GM20431 (cell line): ENCODE data around the gene MSX1.

ENCODE experiments used
- in situ Hi-C: fragments of 300-500 bp; cut with MseI, MboI; formaldehyde crosslinking; loops from one replicate; pipeline ENCODE4 v1.15.0; 2020; ENCODE audit warnings: low sequenced_read_pairs; ENCODE audit not compliant: unreplicated experiment

The MSX1 gene

DNA sequence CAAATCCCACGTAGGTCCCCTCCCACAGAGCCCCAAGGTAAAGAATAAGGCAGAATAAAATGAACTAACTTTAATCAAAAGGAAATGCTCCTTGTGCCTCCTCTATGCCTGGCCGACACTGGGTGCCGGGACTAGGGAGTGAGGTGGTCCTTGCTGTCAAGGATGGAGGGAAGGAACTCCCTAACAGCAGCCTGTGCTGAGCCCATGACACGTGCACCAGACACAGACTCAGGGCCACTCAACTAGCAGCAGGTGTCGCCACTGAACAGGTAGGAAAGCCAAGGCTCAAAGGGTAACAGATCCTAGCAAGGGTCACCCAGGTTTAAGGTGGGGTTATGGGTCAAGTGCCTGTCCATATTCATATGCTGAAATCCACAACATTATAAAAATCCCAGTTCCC, 29.2 kb downstream of the MSX1 start:
- in situ Hi-C loops = loop anchor here (25.0 kb wide), 1 partner anchor 401 kb away; no protein-coding TSS in a partner anchor

DNA sequence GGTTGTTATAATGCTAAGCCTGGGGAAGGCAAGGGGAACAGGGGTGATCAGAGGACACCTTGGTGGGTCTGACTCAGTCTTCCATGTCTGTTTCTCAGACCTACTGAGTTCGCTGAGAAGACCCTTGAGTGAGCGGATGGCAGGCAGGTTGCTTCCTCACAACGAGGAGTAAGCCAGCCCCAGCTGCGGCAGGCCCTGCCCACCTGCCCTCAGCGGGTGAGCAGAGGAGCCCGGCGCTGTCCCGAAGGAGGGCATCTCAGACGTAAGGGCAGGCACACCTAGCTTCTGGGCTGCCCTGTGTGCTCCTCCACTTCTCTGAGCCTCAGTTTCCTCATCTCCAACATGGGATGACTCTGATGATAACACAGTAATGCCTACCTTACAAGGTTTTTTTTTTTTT, 30.3 kb downstream of the MSX1 start:
- in situ Hi-C loops = loop anchor here (25.0 kb wide), 1 partner anchor 402 kb away; no protein-coding TSS in a partner anchor

DNA sequence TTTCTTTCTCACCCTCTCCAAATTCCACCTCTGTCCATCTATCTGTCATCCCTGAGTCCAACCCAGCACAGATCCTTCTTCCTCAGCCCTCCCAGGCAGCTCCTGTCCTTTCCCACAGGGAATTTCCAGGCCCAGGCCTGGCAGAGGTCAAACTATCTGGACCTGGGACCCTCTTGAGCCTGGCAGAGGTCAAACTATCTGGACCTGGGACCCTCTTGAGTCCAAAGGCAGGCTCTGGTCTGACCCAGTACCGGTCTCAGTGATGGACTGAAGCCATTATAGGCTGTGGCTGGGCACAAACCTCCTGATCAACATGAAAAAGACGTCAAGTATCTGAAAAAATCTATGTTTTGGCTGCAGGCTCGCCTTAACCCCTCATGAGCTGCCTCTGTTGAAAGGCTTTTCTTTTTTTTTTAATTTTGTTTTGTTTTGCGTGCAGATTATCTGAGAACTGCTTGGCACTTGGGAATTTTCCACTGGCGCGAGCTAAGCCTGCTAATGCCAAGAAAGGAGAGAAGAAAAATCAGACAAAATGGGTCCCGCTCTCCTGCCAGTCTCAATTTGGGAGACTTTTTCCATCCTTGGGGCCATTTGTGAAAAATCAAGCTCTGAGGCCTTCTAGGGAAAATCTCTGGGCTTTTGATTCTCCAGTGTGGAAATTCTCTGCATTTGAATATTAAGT, 31.2 kb downstream of the MSX1 start:
- in situ Hi-C loops = loop anchor here (25.0 kb wide), 1 partner anchor 403 kb away; no protein-coding TSS in a partner anchor

DNA sequence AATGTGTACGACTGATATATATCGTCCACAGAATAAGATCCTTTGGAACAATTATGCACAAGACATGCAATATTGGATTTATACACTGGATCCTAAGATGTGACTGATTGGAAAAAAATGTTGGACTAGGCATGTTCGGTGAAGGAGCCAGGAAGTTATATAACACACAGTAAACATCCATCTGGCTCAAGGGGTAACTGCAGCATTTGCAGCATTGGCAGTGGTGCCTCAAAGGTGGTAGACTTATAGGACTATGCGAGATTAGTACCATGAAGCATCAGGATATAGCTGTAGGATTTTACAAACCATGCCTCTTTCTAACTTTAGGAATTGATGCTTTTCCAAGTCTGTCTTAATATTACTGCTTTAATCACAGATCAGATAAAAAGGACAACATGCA, 34.3 kb downstream of the MSX1 start:
- in situ Hi-C loops = loop anchor here (25.0 kb wide), 1 partner anchor 406 kb away; no protein-coding TSS in a partner anchor

DNA sequence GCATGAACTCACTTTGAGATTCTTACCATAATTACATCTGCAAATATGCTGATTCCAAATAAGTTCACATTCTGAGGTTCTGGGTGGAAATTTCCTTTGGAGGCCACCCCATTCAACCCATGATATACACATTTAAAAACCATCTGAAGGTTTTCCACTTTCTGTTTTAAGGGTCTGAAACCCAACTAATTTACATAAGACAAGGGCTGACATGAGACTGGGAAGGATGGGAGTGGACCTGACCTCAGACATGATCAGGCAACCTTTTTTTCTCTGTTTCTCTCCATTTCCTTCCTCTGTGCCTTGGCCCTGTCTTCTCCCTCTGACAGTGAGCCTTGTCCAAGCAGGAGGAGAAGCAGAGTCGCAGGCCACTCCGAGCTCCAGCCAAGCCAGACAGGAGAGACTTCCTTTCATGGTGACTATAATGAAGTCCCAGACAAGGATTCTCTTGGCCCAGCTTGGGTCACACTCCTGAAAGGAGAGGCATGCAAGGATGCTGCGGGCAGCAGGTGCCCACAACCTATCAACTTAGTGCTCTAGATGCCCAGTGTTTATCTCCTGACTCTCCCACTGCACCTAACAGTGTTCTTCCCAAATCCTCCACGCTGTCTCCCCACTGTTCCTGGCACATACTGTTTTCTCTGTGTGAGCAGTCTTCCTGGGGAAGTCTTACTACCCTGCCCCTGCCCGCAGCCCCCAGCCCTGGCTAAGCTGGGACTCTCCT, 39.9 kb downstream of the MSX1 start:
- in situ Hi-C loops = loop anchor here (25.0 kb wide), 1 partner anchor 412 kb away; no protein-coding TSS in a partner anchor

DNA sequence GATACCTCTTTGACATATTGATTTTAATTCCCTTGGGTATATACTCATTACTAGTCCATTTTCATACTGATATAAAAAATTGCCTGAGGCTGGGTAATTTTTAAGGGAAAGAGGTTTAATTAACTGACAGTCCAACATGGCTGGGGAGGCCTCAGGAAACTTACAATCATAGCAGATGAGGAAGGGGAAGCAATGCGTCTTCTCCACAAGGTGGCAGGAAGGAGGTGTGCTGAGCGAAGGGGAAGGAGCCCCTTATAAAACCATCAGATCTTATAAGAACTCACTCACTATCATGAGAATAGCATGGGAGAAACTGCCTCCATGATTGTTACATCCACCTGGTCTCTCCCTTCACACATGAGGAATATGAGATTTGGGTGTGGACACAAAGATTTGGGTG, 42.4 kb downstream of the MSX1 start:
- in situ Hi-C loops = no loop called here

DNA sequence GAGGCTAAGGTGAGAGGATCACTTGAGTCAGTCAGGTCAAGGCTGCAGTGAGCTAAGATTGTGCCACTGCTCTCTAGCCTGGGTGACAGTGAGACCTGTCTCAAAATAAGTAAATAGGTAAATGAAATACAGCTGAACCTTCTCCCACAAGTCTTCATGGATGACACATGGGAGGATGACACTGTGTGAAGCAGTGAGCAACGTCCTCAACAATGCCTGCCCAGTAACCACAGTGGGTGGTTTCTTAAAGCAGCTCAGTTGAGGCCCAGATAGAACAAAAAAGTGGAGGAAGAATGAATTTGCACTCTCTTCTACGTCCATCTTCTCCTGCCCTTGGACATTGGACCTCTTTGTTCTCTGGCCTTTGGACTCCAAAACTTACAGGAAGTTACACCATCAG, 52.7 kb downstream of the MSX1 start:
- in situ Hi-C loops = no loop called here

DNA sequence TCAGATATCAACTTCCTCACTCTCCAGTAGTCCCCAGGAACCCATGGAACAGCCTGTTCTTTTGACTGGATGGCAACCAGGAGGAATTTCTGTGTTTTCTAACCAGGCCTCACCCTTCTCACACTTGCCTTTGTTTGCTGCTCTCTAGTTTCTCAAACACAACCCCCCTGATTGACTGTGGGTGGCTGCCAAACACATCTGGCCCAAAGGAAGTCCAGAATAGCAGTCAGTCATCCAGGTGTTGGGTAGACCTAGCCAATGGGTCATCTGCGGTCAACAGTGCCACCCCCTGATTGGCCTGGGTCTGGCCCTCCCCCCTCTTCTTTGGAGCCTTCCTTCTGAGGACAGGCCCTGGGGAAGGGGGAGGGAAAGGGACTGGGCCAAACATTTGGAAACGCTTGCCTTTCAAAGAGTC, 53.7 kb downstream of the MSX1 start:
- in situ Hi-C loops = no loop called here
